Islet precursor cell (in vitro differentiated cells): Measurements from ENCODE around the gene MUC5B.
"Not testable (repeated sequence)": the region's sequence is repeated elsewhere in the genome, so short reads cannot be mapped to it uniquely, and the experiment has no call there.

Source experiments
- DNase-seq: peaks from one replicate; pipeline ENCODE4 v3.0.0-alpha.2; 2018

The MUC5B gene

DNA sequence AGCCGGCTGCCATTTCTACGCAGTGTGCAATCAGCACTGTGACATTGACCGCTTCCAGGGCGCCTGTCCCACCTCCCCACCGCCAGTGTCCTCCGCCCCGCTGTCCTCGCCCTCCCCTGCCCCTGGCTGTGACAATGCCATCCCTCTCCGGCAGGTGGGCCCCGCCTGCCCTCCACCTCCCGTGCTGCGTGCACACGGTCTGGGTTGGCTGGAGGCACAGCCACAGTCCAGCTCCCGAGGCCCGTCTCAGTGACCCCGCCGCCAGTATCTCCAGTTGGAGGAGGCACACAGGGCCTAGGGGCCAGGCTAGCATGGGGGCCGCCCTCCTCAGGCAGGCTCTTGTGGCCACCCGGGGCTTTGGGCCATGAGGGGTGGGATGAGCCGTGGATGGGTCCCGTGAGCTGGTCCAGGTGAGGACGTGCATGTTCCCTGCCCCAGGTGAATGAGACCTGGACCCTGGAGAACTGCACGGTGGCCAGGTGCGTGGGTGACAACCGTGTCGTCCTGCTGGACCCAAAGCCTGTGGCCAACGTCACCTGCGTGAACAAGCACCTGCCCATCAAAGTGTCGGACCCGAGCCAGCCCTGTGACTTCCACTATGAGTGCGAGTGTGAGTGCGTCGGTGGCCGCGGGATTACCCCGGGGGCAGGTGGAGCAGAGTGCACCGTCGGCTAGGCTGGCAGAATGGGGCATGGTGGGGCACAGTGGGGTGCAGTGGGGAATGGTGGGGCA lies 29.7 kb downstream of the MUC5B start:
- no peak for DNase-seq

DNA sequence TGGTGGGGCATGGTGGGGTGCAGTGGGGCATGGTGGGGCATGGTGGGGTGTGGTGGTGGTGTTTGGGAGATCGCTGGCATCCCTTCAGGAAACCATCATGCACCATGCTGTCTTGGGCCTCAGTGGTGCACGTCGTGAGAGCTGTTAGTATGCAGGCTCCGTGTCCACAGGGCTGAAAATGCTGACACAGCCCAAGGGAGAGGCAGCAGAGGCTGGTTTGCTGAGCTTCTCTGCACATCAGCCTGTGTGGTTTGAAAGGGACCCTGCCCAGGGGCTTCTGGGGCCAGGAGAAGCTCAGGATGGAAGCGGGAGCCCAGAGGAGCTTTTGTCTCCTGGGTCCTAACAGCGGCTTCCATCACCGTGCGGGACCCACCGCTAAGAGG lies 30.2 kb downstream of the MUC5B start:
- no peak for DNase-seq

DNA sequence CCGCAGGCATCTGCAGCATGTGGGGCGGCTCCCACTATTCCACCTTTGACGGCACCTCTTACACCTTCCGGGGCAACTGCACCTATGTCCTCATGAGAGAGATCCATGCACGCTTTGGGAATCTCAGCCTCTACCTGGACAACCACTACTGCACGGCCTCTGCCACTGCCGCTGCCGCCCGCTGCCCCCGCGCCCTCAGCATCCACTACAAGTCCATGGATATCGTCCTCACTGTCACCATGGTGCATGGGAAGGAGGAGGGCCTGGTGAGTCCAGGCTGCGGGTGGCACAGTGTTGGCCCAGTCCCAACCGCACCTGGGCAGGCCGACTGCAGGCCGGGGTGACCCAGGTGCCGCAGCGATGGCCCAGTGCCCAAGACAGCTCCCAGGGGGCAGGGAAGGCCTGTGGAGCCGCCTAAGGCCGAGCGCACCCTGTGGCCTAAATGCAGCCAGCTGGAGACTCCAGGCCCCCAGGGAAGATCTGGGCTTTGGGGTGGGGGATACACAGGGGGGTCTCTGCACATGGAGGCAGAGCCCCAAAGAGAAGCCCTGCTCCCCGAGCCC lies 31.3 kb downstream of the MUC5B start:
- no peak for DNase-seq

DNA sequence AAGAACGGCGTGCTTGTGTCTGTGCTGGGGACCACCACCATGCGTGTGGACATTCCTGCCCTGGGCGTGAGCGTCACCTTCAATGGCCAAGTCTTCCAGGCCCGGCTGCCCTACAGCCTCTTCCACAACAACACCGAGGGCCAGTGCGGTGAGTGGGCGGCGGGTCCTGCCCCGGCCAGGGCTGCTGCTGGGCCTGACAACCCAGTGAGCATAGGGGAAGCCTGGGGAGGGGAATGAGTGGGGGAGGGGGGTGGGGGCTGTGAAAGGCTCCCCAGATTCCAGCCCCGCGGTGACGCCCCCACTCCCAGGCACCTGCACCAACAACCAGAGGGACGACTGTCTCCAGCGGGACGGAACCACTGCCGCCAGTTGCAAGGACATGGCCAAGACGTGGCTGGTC lies 31.9 kb downstream of the MUC5B start:
- DNase-seq: no peak

DNA sequence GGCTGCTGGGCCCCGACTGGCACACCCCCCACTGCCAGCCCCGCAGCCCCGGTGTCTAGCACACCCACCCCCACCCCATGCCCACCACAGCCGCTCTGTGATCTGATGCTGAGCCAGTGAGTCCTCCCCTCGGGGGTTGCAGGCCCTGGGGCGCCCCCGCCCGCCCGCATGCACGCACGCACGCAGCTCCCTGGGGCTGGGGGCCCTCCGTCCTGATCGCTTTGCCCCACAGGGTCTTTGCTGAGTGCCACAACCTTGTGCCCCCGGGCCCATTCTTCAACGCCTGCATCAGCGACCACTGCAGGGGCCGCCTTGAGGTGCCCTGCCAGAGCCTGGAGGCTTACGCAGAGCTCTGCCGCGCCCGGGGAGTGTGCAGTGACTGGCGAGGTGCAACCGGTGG lies 32.3 kb downstream of the MUC5B start:
- DNase-seq: no peak

DNA sequence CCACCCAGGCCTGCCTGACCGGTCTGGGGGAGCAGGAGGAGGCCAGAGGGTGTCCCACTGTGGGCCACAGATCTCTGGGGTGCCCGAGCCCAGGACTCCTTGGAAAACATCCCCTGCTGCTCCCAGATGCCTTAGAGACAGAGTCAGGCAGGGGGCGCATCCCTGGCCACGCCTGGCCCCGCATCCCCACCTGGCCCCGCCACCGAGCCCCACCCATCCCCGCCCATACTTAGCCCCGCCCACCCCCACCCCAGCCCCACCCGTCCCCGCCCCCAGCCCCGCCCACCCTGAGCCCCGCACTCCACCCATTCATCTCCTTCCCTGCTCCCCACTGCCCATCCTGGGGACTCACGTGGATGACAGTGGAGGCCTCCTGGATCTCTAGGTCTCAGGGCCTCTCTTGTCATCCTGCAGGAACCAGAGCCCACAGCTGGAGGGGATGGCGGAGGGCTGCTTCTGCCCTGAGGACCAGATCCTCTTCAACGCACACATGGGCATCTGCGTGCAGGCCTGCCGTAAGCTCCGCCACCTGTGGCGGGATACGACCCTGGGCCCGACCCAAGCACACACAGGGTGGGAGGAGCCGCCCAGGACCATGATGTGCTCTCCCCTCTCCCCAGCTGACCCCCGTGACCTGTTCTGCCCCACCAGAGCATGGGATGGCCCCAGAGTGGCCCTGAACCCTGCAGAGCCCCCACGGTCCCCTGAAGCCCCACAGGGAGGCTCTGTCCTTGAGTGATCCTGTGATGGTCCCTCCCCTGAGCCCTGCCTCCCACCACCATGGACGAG lies 33.6 kb downstream of the MUC5B start:
- DNase-seq: no peak

DNA sequence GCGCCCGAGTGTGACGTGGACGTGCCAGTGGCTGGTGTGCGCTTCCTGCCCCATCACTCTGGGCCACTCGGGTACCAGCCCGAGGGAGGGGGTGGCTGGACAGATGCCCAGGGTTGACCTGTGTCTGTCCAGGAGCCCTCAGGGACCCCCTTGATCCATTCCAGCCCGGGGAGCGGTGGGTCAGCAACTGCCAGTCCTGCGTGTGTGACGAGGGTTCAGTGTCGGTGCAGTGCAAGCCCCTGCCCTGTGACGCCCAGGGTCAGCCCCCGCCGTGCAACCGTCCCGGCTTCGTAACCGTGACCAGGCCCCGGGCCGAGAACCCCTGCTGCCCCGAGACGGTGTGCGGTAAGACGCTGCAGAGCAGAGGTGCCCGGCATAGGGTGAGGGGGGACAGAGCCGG lies 34.5 kb downstream of the MUC5B start:
- no peak for DNase-seq

DNA sequence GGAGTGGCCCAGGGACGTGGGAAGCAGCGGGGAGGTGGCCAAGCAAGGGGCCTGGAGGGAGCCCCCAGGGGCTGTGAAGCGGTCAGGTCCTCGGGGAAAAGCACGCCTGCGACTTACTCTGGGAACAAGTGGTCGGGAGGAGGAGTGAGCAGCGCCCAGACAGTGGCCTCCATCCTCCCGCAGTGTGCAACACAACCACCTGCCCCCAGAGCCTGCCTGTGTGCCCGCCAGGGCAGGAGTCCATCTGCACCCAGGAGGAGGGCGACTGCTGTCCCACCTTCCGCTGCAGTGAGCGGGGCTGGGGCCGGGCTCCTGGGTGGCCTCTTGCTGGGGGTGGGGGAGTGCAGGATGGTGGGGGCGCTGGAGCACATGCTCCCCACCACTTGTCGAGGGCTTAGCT lies 35.0 kb downstream of the MUC5B start:
- DNase-seq: no peak

DNA sequence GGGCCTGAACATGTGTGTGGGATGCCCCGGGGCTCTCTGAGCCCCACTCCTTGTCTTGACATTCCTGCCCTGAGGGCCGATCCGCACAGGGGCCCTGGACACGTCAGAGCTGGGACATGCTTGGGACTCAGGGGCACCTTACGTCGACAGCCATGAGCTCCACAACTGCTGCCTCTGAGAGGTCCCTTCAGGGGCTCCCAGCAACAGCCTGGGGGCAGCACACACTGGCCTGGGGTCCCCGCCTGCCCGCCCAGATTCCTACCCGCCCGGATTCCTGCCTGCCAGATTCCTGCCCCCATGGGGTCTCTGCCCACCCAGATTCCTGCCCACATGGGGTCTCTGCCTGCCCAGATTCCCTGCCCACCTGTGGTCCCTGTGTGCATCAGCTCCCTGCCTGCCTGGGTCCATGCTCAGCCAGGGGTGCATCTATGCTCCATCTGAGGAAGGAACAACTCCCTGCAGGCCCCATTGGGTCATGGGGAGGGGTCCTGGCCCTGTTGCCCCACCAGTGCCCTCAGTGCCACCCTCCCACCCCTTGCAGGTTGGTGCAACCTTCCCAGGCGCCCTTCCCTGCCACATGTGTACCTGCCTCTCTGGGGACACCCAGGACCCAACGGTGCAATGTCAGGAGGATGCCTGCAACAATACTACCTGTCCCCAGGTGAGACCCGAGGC lies 35.7 kb downstream of the MUC5B start:
- no peak for DNase-seq

DNA sequence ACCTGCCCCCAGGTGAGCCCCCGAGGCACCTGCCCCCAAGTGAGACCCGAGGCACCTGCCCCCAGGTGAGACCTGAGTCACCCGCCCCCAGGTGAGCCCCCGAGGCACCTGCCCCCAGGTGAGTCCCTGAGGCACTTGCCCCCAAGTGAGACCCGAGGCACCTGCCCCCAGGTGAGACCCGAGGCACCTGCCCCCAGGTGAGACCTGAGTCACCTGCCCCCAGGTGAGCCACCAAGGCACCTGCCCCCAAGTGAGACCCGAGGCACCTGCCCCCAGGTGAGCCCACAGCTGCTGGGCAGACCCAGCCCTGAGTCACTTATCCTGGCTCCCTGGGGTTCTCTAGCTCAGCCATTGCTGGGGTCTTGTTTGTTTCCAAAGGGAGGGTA lies 36.2 kb downstream of the MUC5B start:
- DNase-seq: no peak

DNA sequence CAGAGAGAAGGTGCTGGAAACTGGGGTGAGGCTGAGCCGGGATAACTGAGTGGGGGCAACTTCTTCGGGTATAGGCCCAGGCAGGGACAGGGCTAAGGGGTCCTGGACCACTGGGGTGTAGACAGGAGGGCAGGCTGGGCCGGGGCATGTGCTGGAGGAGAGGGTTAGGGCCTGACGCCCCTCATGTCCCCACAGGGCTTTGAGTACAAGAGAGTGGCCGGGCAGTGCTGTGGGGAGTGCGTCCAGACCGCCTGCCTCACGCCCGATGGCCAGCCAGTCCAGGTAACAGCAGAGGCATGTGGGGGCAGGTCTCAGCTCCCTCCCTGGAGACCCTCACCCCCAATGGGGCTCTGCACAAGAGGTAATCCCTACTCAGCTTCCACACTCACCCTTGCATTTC lies 36.7 kb downstream of the MUC5B start:
- DNase-seq: no peak

DNA sequence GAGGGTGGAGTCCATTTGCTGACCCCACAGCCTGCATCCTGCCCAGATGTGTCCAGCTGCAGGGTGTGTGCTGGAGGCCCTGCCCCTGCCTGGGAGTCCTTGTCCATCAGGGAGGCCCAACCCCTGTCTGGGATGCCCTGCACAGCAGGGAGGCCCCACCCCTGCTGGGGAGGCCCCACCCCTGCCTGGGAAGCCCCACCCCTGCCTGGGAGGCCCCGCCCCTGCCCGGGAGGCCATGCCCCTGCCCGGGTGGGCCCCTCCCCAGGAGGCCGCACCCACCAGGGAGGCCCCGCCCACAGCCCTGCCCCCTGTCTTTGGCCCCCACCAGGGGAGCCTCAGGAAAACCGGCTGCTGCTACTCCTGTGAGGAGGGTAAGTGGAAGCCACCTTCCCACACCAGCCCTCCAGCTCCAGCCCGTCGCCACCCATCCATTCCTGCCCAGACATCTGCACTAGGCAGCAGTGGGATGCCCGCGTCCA lies 37.2 kb downstream of the MUC5B start:
- DNase-seq: no peak

DNA sequence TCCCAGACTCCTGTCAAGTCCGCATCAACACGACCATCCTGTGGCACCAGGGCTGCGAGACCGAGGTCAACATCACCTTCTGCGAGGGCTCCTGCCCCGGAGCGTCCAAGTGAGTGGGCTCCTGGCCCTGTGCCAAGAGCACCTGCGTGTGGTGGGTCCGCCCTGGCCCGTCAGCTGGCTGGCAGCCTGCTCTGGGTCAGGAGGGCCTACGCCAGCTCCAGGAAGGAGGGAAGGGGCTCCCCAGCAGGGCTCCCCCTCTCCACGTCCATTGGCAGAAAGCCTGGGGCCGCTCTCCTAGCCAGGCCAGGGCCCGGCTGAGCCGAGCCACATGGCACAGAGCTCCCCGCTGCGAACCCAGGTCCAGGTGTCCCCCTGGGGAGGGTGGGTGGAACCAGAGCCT lies 37.8 kb downstream of the MUC5B start:
- no peak for DNase-seq

DNA sequence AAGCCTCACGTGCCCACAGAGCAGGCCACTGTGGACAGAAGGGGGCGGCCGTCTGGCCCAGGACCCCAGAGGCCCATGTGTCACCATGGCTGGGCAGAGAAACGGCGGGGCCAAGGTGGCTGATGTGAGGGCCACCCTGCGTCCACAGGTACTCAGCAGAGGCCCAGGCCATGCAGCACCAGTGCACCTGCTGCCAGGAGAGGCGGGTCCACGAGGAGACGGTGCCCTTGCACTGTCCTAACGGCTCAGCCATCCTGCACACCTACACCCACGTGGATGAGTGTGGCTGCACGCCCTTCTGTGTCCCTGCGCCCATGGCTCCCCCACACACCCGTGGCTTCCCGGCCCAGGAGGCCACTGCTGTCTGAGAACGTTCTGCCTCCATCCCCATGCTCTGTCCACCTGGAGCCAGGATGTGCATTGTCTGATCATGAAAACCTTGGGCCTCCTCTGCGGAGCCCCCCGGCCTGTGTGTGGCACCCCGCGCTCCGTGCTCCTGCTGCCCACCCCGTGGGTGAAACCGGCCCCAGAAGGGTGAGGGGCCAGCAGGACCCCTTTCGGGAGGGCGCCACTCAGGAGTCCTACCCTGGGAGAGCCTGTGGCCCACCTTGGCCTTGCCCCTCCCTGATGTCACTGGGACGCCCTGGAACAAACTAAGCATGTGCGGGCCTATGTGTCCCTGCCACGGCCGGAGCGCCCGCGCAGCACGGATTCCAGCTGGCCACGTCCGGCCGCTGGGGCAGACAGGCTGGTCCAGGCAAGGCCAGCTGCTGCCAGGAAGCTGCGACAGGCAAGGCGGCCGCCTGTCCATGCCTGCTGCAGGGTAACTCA lies 38.6 kb downstream of the MUC5B start:
- no peak for DNase-seq

DNA sequence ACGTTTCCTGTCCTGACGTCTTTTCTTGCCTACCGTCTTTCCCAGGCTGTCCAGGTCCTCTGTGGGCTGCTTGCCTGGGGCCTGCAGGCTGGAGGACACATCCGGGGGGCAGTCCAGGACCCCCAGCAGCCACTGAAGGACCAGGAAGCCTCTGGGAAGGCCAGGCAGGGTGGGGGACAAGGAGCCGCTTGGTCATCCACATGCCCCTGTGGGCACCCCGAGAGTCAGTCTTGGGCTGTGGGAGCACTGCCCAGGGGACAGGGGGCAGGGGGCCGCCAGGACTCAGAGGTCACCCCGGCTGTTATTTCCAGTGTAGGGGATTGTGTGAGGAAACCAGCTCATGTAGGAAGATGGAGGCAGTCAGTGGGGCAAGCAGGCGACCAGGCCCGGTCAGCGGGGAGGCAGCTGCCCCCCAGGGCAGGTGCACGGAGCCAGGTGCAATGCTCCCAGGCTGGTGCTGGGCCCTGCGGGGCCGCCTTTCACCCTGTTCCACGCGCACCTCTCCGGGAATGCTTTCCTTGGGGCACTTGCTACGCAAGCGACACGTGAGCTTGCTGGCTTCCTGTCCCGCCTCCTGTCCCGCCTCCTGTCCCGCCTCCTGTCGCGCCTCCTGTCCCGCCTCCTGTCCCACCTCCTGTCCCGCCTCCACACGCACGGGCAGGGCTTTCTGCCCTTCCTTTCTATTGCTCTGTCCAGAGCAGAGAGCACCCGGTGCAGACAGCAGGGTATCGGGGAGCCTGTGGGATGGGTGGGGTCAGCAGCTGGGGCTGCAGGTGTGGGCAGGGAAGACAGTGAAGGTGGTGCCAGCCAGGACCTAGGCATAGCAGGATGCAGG lies 39.5 kb downstream of the MUC5B start:
- DNase-seq: peak; percentile 93

DNA sequence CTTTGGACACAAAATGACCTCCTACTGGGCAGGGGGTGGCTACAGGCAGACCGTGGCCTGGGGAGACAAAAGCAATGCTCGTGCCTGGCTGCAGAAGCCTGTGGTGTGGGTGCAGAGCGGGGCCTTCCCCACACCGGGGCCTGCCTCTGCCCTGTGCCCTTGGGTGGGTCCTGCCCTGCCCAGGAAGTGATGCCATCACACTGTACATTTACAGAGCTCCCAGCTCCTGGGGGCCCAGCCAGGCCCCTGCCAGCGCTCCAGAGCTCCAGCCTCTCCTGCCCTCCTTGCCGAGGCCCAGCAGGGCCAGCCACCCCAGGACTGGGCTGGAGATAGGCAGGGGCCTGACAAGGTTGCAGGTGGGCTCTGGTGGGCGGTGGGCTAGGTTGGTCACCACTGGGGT lies 40.1 kb downstream of the MUC5B start:
- DNase-seq: no peak

DNA sequence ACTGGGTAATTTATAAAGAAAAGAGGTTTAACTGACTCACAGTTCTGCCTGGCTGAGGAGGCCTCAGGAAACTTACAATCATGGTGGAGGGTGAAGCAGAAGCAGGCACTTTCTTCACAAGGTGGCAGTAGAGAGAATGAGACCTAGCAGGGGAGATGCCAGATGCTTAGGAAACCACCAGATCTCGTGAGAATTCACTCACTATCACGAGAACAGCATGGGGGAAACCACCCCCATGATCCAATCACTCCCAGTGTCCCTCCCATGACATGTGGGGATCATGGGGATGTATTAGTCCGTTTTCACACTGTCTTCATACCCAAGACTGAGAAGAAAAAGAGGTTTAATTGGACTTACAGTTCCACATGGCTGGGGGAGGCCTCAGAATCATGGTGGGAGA lies 41.6 kb downstream of the MUC5B start:
- not testable (repeated sequence) for DNase-seq

DNA sequence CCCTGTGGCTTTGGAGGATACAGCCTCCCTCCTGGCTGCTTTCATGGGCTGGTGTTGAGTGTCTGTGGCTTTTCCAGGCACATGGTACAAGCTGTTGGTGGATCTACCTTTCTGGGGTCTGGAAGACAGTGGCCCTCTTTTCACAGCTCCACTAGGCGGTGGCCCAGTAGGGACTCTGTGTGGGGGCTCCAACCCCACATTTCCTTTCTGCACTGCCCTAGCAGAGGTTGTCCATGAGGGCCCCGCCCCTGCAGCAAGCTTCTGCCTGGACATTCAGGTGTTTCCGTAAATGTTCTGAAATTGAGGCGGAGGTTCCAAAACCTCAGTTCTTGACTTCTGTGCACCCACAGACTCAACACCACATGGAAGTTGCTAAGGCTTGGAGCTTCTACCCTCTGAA lies 42.6 kb downstream of the MUC5B start:
- not testable (repeated sequence) for DNase-seq

DNA sequence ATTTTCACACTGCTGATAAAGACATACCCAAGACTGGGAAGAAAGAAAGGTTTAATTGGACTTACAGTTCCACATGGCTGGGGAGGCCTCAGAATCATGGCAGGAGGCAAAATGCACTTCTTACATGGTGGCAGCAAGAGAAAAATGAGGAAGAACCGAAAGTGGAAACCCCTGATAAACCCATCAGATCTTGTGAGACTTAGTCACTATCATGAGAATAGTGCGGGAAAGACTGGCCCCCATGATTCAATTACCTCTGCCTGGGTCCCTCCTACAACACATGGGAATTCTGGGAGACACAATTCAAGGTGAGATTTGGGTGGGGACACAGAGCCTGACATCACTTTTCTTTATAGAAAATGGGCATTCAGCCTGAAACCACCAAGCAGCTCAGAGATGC lies 44.1 kb downstream of the MUC5B start:
- DNase-seq: not testable (repeated sequence)

DNA sequence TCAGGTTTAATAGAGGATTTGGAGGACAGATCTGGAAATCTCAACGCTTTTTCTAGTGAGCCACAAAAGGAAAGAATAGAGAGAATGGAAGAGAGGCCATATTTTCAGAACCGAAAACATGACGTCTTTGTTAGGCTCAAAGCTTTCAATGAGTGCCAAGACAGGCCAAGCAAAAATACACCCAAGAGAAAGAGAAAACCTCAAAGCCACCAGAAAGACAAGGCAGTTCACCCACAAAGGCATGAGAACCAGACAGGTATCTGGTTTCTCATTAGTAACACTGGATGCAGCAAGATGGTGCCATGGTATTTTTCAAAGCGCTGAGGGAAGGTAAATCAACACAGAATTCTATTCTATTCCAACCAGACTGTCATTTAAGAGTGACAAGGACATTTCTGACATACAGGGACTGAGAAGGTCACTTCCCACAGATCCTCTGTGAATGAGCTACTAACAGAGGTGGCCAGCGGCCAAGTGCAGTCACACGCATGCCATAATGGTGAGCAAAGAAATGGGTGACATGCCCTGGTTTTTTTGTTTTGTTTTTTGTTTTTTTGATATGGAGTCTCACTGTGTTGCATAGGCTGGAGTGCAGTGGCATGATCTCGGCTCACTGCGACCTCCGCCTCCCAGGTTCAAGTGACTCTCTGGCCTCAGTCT lies 44.7 kb downstream of the MUC5B start:
- no peak for DNase-seq

DNA sequence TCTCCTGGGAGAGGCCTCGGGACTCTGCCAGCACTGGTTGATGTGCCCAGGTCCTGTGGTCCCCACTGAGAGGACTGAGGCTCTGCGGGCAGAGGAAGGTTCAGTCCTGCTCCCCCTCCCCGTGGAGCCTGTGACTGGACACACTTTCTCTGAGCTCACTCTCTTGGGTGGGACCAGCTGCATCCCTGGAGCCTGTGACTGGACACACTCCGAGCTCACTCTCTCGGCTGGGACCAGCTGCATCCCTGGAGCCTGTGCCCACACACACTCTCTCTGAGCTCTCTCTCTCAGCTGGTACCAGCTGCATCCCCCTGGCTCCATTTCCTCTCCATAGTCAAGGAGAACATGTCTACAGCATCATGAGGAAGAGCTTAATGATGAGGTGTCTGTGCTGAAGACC lies 47.1 kb downstream of the MUC5B start:
- no peak for DNase-seq
